ENCODE results near the gene CYP19A1. TPM values are rescaled to one million over a fixed set of nuclear protein-coding genes. Genes with fewer than 3 reads are reported as not detected.

The CYP19A1 gene
- total RNA-seq, 2 donors from 2014 or later = not detected

DNA sequence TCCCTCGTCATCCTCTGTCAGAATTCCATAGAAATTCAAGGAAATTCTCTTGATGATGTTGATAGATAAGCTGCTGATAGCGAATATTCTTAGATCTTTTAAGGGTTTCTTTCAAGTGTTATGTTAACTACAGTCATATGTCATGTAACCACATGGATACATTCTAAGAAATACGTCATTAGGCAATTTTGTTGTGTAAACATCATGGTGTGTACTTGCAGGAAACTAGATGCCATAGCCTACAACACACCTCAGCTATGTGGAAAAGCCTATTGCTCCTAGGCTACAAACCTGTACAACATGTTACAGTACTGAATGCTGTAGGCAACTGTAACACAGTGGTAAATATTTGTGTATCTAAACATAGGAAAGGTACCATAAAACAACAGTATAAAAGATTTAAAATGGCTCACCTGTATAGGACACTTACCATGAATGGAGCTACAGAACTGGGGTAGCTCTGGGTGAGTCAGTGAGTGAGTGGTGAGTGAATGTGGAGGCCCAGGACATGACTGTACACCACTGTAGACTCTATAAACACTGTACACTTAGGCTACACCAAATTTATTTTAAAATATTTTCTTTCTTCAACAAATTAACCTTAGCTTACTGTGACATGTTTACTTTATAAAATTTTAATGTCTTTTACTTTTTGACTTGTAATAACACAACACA lies 37.7 kb upstream of the CYP19A1 start:
- no peaks in the 10 kb centered on the region for H3K9me3 ChIP-seq
- H3K27me3 ChIP-seq = no peaks in the 10 kb centered on the region
- no peak overlapping the region for H3K9ac ChIP-seq (ENCODE audit: low read depth in 2 of 2, low read length in 2 of 2)
- no peaks in the 10 kb centered on the region for H3K4me1 ChIP-seq
- no peaks in the 10 kb centered on the region for H3K36me3 ChIP-seq
- no peak for TF ChIP-seq CTCF (IDR thresholded peaks at IDR 0.05)
- H3K27ac ChIP-seq = no peak overlapping the region
- intact Hi-C loops (cut with DNase I) = no loop called here
- H3K4me3 ChIP-seq = no peak overlapping the region
- no peak for DNase-seq

DNA sequence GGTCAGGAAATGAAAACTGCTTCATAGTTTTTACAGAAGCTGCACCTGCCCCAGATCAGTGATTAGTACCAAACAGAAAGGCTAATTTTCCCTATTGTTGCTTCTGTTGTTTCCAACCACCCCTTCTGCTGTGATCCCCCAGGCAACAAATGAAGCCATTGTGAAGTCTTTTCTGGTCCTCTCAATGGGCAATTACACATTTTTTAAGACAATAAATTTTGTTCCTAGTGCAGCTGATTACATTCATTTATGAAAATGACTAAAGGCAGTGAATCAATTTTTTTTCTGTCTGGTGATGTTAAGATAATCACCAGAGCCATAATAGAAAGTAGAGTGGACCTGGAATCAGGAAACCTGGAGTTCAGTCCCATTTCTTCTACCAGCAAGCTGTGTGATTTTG lies 35.7 kb upstream of the CYP19A1 start:
- H3K4me3 ChIP-seq = no peak overlapping the region
- intact Hi-C loops (cut with DNase I) = no loop called here
- DNase-seq = no peak
- H3K27me3 ChIP-seq = no peaks in the 10 kb centered on the region
- H3K9me3 ChIP-seq = no peaks in the 10 kb centered on the region
- no peak overlapping the region for H3K9ac ChIP-seq (ENCODE audit: low read depth in 2 of 2, low read length in 2 of 2)
- no peaks in the 10 kb centered on the region for H3K36me3 ChIP-seq
- no peak overlapping the region for H3K27ac ChIP-seq
- no peak for TF ChIP-seq CTCF (IDR thresholded peaks at IDR 0.05)
- H3K4me1 ChIP-seq = no peaks in the 10 kb centered on the region

GRCh38 chr15:51371266-51371665 lies 32.9 kb upstream of the CYP19A1 start:
- Histone ChIP-seq H3K4me3 (no peak overlapping the region), H3K9ac (ENCODE audit: low read depth in 2 of 2, low read length in 2 of 2) (no peak overlapping the region), H3K27ac (no peak overlapping the region), H3K9me3 (no peaks in the 10 kb centered on the region), H3K36me3 (no peaks in the 10 kb centered on the region), H3K27me3 (no peaks in the 10 kb centered on the region), H3K4me1 (peaks cover 6% of the 10 kb centered on the region)
- no peak for DNase-seq
- intact Hi-C loops (cut with DNase I) = no loop called here
- no peak for TF ChIP-seq CTCF (IDR thresholded peaks at IDR 0.05)

GRCh38 chr15:51369451-51369761 lies 31.0 kb upstream of the CYP19A1 start:
- Histone ChIP-seq H3K27ac (no peak overlapping the region), H3K4me1 (peaks cover 6% of the 10 kb centered on the region), H3K27me3 (no peaks in the 10 kb centered on the region), H3K9ac (ENCODE audit: low read depth in 2 of 2, low read length in 2 of 2) (no peak overlapping the region), H3K4me3 (no peak overlapping the region), H3K9me3 (no peaks in the 10 kb centered on the region), H3K36me3 (no peaks in the 10 kb centered on the region)
- DNase-seq = no peak
- no peak for TF ChIP-seq CTCF (IDR thresholded peaks at IDR 0.05)
- intact Hi-C loops (cut with DNase I) = no loop called here

DNA sequence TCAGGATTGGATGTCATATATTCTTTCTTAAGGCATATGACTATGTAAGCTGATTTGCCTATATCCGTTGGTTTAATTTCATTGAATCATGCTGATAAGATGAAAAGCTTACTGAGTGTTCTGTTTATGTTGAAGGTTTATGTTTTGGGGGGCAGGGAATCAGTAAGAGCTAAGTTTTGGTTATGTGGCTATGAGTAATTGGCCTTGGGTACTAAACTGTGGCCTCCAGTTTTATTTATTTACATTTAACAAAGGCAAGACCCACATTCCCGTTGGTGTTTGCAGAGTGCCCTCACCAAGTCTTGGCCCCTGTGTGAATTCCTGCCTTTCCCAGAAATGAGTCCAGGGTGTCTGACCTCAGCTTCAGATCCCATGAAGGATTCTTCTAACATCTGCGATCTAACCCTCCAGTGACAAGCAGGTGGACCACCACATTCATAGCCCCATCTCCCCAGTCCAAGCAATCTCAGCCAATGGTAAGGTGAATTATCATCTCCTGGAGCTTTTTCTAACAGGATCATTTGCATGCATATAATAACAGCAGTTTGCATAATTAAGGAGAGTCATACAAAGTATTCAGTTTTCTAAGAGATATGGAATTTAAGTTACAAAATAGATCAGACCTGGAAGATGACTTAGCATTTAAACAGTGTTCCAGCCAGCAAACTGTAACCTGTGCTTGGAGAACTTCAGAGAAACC lies 30.5 kb upstream of the CYP19A1 start:
- no peaks in the 10 kb centered on the region for H3K27me3 ChIP-seq
- H3K36me3 ChIP-seq = no peaks in the 10 kb centered on the region
- no peak overlapping the region for H3K4me3 ChIP-seq
- no peak overlapping the region for H3K27ac ChIP-seq
- no peak for TF ChIP-seq CTCF (IDR thresholded peaks at IDR 0.05)
- no peak overlapping the region for H3K9ac ChIP-seq (ENCODE audit: low read depth in 2 of 2, low read length in 2 of 2)
- intact Hi-C loops (cut with DNase I) = no loop called here
- H3K9me3 ChIP-seq = no peaks in the 10 kb centered on the region
- H3K4me1 ChIP-seq = peaks cover 6% of the 10 kb centered on the region
- DNase-seq = no peak
